Caco-2 (cell line): Measurements from ENCODE around the gene CDK5R1. TPM values are rescaled to one million over a fixed set of nuclear protein-coding genes. Genes with fewer than 3 reads are reported as not detected.

Source experiments
- BruUV-seq: library from RNA; stranded (reverse); fragments of 400-500 nt; replicated peaks from 2 replicates; lab custom pipeline; 2021; lab: Mats Ljungman, UMichigan
- CTCF ChIA-PET: fragments of 300-600 bp; sonication (Branson Sonifier 250); formaldehyde crosslinking; loops from one replicate; lab custom pipeline; 2022; ENCODE audit warnings: antibody characterized with exemption; lab: Charles Lee
- POLR2A ChIA-PET: fragments of 300-600 bp; sonication (Branson Sonifier 250); formaldehyde crosslinking; loops from one replicate; lab custom pipeline; 2022; ENCODE audit warnings: antibody characterized with exemption; lab: Charles Lee
- DNase-seq, 2 experiments: peaks; one replicate each; pipeline versions ENCODE4 v3.0.0 to v3.0.0-alpha.2; 2020 to 2022
- H3K27me3 ChIP-seq: replicated peaks from 2 replicates; pipeline ENCODE4 v1.6.0; 2011; ENCODE audit warnings: low read length; ENCODE audit not compliant: control insufficient read depth, insufficient read depth
- H3K36me3 ChIP-seq: 2 replicates; pipeline ENCODE4 v1.5.1; 2011; ENCODE audit warnings: low read length; ENCODE audit not compliant: control insufficient read depth, insufficient read depth
- H3K4me1 ChIP-seq: fragments of 250-450 bp; sonication (Bioruptor Pico); 2 replicates; pipeline ENCODE4 v1.5.1; 2020; ENCODE audit warnings: mild to moderate bottlenecking
- H3K4me3 ChIP-seq: 2 replicates; pipeline ENCODE4 v1.5.1; 2011; ENCODE audit warnings: low read depth, mild to moderate bottlenecking, control low read depth, low read length
- H3K9me3 ChIP-seq: fragments of 250-450 bp; sonication (Bioruptor Pico); 2 replicates; pipeline ENCODE4 v1.5.1; 2020; ENCODE audit warnings: mild to moderate bottlenecking, moderate library complexity
- H3K27ac Mint-ChIP-seq: one replicate; pipeline ENCODE4 v1.8.0; 2022; ENCODE audit warnings: mixed read lengths; ENCODE audit not compliant: unreplicated experiment
- H3K27me3 Mint-ChIP-seq: one replicate; pipeline ENCODE4 v1.8.0; 2022; ENCODE audit warnings: mixed read lengths; ENCODE audit not compliant: insufficient read depth, unreplicated experiment
- H3K36me3 Mint-ChIP-seq: one replicate; pipeline ENCODE4 v1.8.0; 2022; ENCODE audit warnings: mild to moderate bottlenecking, mixed read lengths; ENCODE audit not compliant: insufficient read depth, unreplicated experiment
- H3K4me1 Mint-ChIP-seq: one replicate; pipeline ENCODE4 v1.8.0; 2022; ENCODE audit warnings: low read depth, mixed read lengths; ENCODE audit not compliant: unreplicated experiment
- H3K4me3 Mint-ChIP-seq: one replicate; pipeline ENCODE4 v1.8.0; 2022; ENCODE audit warnings: mild to moderate bottlenecking, moderate library complexity, mixed read lengths; ENCODE audit not compliant: unreplicated experiment
- H3K9me3 Mint-ChIP-seq: one replicate; pipeline ENCODE4 v1.8.0; 2022; ENCODE audit warnings: mixed read lengths; ENCODE audit not compliant: unreplicated experiment
- intact Hi-C: fragments of 100-400 bp; cut with micrococcal nuclease; formaldehyde crosslinking; loops from one replicate; pipeline ENCODE4 v1.10.0; 2022; ENCODE audit not compliant: unreplicated experiment
- total RNA-seq: library from RNA; stranded (reverse); gene quantifications from 2 replicates; pipeline ENCODE4 v1.2.3, GENCODE V29; 2022
- TF ChIP-seq, protein P1 (sequence below), 2 experiments: fragments of 200-600 bp in 1 of 2; IDR thresholded peaks; 1 replicate in 1 of 2; 2 replicates in 1 of 2; pipeline versions ENCODE4 v1.5.1 to v1.8.0; 2011 to 2022; ENCODE audit warnings: antibody characterized with exemption in 1 of 2, control low read depth in 1 of 2, inconsistent platforms in 1 of 2, low read depth in 1 of 2, low read length in 1 of 2, mild to moderate bottlenecking in 1 of 2, moderate library complexity in 1 of 2; ENCODE audit not compliant: insufficient read depth in 1 of 2, severe bottlenecking in 1 of 2, unreplicated experiment in 1 of 2

The CDK5R1 gene
- total RNA-seq, 1 experiment from 2014 or later, result 6.6 TPM

DNA sequence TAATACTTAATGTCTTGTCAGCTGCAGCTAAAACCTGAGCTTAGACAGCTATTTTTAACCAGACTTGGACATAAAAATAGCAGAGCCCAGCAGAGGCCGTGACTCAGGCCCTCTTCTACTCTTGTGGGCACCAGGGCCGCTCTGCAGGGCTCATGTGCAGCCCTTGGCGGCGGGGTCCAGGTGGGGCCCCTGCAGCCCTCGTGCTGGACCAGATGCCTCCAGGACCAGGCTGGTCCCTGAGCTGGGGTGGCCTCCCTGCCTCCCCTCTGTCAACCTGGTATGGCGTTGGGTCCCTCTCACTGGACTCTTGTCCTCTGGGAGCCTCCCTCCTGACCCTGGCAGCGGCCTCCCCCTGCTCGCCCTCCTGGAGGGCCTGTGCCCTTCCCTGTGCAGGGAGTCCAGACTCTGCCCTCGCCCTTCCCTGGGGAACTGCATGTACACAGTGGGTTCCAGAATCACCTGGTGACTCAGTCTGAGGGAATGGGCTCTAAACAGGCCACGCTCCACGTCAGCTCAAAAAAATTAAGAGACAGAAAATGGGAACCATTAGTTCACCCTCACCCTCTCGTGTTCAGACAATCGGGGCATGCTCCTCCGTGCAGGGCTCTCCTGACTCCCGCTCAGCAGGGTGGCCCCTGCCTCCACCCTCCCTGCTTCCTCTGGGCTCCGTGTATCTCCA, 9.7 kb downstream of the CDK5R1 start:
- no peaks in the 10 kb centered on the region for H3K4me1 Mint-ChIP-seq
- TF ChIP-seq, protein P1, sequence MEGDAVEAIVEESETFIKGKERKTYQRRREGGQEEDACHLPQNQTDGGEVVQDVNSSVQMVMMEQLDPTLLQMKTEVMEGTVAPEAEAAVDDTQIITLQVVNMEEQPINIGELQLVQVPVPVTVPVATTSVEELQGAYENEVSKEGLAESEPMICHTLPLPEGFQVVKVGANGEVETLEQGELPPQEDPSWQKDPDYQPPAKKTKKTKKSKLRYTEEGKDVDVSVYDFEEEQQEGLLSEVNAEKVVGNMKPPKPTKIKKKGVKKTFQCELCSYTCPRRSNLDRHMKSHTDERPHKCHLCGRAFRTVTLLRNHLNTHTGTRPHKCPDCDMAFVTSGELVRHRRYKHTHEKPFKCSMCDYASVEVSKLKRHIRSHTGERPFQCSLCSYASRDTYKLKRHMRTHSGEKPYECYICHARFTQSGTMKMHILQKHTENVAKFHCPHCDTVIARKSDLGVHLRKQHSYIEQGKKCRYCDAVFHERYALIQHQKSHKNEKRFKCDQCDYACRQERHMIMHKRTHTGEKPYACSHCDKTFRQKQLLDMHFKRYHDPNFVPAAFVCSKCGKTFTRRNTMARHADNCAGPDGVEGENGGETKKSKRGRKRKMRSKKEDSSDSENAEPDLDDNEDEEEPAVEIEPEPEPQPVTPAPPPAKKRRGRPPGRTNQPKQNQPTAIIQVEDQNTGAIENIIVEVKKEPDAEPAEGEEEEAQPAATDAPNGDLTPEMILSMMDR (IDR thresholded peaks at IDR 0.05; ENCODE audit: insufficient read depth in 1 of 2, low read depth in 1 of 2, low read length in 1 of 2, severe bottlenecking in 1 of 2, unreplicated experiment in 1 of 2), result no peak
- intact Hi-C loops, result no loop called here
- DNase-seq, result no peak
- ChIA-PET POLR2A (no interaction called here), CTCF (no interaction called here)
- H3K4me1 ChIP-seq, result no peaks in the 10 kb centered on the region
- H3K36me3 ChIP-seq, result no peaks in the 10 kb centered on the region; the same call in 1 of the 2 replicates
- H3K27me3 ChIP-seq, result no peaks in the 10 kb centered on the region
- no peaks in the 10 kb centered on the region for H3K27me3 Mint-ChIP-seq
- no TSS peak for BruUV-seq
- peaks cover 57% of the 10 kb centered on the region for H3K36me3 Mint-ChIP-seq
- H3K4me3 Mint-ChIP-seq, result no peak overlapping the region
- H3K4me3 ChIP-seq, result no peak overlapping the region
- H3K9me3 ChIP-seq, result no peaks in the 10 kb centered on the region
- no peak overlapping the region for H3K27ac Mint-ChIP-seq
- no peaks in the 10 kb centered on the region for H3K9me3 Mint-ChIP-seq

DNA sequence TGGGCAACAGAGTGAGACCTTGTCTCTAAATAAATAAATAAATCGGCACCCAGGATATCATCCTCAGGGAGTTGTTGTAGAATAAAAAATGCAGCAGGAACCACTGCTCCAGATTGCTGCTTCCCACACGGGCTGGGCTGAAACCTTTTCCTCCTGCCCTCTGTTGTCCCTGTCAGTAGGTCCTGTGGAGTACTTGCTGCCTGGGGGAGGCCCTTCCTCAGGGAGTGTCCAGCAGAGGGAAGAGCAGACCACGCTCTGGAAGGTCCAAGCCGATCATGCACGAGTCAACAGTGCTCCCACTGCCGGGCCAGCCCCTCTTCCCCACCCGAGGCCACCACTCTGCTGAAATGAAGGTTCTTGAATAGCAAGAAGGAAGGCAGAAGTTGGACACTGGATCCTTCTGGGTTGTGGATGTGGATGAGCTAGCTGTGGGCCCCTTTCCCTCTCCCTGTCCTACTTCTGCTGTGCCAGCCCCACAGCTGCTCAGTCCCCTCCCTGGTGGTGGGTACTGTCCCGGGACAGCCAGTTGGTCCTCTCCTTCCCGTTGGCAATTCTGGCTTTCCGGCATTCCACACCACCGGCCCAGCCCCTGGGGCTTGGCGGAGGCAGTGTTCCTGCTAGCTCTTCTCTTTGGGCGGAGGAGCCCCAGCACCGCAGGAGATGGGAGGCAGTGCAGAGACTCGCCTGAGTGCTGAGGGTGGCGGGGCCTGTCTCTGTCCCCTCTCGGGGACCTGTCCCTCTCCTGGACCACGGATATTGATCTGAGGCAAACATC, 10.8 kb downstream of the CDK5R1 start:
- Mint-ChIP-seq H3K4me3 (no peak overlapping the region), H3K36me3 (peaks cover 57% of the 10 kb centered on the region), H3K4me1 (no peaks in the 10 kb centered on the region), H3K9me3 (no peaks in the 10 kb centered on the region), H3K27ac (peak overlapping the region; percentile 47), H3K27me3 (no peaks in the 10 kb centered on the region)
- CTCF ChIA-PET, result no interaction called here
- TF ChIP-seq, protein P1 (IDR thresholded peaks at IDR 0.05; ENCODE audit: insufficient read depth in 1 of 2, low read depth in 1 of 2, low read length in 1 of 2, severe bottlenecking in 1 of 2, unreplicated experiment in 1 of 2), result no peak
- intact Hi-C loops, result no loop called here
- Histone ChIP-seq H3K4me3 (no peak overlapping the region), H3K4me1 (no peaks in the 10 kb centered on the region), H3K9me3 (no peaks in the 10 kb centered on the region), H3K27me3 (no peaks in the 10 kb centered on the region), H3K36me3 (no peaks in the 10 kb centered on the region; the same call in 1 of the 2 replicates)
- no peak for DNase-seq
- POLR2A ChIA-PET, result no interaction called here
- no TSS peak for BruUV-seq

DNA sequence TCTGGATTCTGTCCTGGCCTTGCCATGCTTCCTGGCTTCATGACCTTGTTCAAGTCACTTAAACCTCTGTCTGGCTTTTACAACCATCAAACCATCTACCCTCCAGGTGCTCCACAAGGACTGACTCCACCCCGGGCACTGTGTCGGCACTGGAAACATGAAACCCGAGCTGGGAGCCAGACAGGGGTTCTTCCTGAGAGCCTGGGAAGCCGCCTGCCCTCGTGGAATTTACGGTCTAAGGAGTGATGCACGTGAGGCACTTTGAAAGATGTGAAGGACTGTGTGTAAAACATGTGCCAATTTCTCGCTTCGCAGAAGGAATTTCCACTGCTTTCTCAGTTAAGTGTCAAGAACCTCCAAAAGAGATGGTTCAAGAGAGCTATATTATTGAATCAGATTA, 11.6 kb downstream of the CDK5R1 start:
- no TSS peak for BruUV-seq

More for the DNA sequence above, 11.6 kb downstream of the CDK5R1 start:
- Mint-ChIP-seq H3K4me1 (no peaks in the 10 kb centered on the region), H3K27me3 (no peaks in the 10 kb centered on the region), H3K9me3 (no peaks in the 10 kb centered on the region), H3K27ac (no peak overlapping the region), H3K4me3 (no peak overlapping the region), H3K36me3 (peaks cover 56% of the 10 kb centered on the region)
- intact Hi-C loops, result no loop called here
- Histone ChIP-seq H3K27me3 (no peaks in the 10 kb centered on the region), H3K9me3 (no peaks in the 10 kb centered on the region), H3K36me3 (no peaks in the 10 kb centered on the region; the same call in 1 of the 2 replicates), H3K4me3 (no peak overlapping the region), H3K4me1 (no peaks in the 10 kb centered on the region)
- TF ChIP-seq, protein P1 (IDR thresholded peaks at IDR 0.05; ENCODE audit: insufficient read depth in 1 of 2, low read depth in 1 of 2, low read length in 1 of 2, severe bottlenecking in 1 of 2, unreplicated experiment in 1 of 2), result no peak
- no peak for DNase-seq
- CTCF ChIA-PET, result no interaction called here
- POLR2A ChIA-PET, result no interaction called here
